HG03060 (cell line): ENCODE measurements around the gene SCFD2.
"Not testable (repeated sequence)": the region's sequence is repeated elsewhere in the genome, so short reads cannot be mapped to it uniquely, and the experiment has no call there.

ENCODE experiments used
- ATAC-seq: cut with Tn5 transposase; IDR thresholded peaks from one replicate; pipeline ENCODE4 v1.9.1; 2021; ENCODE audit warnings: low read depth, moderate number of reproducible peaks; ENCODE audit not compliant: unreplicated experiment

SCFD2 gene

DNA sequence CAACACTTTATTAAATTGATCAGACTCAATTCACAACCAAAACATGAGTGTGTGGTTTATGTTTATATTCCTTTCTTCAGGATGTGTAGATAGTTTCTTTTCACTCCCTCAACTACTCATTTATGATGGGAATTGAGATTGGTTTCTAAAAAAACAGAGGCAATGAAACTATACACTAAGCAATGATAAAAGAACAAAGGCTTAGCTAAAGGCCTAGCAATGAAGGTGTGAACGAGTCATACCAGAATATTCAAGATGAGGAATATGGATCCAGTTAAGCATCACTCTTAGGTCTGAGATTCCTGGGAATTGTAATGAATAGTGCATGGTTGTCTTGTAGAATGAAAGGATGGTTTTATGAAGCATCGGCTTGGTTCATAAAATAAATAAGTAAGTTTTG, 521.3 kb downstream of the SCFD2 start:
- no peak for ATAC-seq

DNA sequence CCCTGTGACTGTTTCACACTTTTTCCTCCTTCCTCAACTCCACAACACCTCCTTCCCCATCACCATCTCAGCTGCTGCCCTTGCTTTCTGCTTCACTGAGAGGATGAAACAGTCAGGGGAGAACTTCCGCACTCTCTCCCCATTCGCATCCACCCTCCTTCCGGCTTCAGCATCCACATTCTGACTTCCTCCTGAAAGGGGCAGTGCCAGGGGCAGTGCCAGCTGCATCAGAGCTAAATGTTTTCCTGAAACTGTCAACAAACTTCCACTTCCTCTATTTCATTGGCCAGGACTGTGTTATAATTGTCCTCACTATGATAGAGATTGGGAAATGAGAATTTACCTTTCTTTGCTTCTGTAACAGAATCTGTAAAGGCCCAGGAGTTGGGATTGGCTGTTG, 521.9 kb downstream of the SCFD2 start:
- ATAC-seq: no peak

DNA sequence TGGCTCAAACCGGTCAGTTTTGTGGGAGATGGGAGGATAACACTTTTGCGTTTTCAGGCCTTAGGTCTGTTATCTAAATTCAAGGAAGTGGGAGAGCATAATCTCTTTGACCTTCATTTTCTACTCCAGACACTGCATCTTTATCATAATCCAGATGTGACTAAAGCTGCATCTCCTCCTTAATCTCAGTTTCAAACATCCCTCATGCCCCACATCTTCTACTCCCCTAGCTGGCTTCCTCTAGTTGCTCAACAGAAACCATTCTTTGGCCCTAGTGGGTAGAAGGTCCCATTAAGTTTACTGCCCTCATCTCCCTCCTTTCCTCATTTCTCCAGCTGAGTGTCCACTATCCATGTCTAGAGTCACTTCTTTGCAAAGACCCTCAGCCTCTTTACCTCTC, 522.5 kb downstream of the SCFD2 start:
- ATAC-seq: no peak

DNA sequence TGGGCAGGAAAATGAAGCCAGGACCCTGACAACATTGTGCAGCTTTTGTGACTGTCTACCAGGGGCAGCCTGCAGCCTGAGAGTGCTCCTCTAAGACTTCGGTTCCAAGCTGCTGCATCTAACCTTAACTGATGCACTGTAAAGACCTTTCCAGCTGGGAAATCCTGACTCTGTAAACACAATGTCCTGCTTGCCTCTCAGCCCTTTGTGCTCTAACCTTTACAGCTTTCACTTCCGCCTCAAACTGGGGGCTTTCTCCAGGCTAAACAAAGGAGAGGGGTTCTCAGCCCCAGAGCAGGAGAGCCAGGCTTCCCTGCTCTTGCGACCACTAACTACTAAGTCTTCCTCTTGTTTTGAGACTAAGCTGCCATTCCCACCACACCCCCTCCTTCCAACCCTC, 523.1 kb downstream of the SCFD2 start:
- no peak for ATAC-seq

DNA sequence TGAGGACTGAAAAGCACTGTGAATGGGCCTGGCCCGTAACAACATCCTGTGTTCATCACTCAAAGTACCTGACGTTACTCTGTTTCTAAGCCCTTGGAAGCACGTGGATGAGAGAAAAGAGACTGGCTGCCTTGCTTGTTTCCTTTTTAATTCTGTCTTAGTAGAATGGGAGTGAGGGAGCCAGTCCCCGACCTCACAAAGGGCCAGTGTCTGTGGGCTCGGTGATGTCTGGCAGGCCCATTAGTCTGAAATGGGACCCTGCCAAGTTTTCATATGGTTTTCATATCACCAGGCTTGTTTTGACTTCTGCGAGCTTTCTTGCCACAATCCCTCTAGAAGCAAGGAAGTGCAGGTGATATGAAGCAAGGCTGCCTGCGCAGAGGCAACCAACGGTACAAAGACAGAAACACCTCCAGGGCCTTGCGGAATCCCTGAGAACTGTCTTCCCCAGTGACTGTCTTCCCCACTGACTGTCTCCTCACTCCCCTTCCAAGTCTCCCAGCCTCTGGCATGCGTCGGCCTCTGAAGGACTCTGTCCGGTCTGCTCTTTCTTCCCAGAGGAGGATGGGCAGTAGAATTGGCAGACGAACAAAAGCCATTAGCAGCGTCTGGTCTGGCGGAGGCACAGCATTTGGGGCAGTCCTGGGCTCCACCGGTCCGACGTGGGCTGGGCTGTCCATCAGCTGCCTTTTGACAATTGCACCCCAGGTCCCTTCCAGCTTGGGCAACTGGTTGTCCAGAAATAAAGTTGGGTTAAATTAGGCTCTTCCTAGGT, 524.0 kb downstream of the SCFD2 start:
- ATAC-seq: no peak

DNA sequence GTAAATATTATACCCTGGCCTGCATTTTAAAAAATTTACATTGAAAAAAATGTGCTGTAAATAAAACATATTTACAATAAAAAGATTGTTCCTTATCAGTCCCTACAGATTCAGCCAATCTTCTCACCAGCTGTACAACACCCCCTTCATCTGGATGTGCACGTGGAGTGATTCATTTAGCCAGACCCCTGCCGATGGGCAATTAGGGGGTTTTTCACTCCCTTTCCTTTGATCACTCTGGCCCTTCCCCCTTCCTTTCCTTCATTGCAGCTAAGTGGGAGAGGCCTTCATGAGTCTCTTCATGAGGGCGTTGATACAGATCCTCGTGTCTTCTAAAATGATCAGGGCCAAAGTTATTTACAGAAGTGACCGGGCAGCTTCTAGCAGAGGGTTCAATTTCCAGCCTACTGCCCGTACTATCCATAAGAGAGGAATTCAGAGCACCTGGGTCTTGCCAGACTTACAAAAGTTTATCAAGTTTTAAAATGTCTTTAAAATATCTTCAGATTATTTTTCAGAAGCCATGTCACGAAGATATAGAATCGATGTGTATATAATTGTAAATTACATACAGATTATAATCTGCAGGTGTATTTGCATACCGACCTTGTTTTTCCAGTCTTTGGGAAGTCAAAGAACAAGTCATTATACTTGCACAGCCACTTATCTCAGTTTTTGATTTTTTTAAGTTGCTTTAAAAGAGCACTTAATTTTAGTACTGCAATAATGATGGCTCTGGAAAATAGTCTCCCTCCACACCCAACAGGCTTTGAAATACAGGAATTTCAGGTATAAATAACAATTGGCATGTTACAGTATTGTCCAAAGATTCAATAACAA, 525.1 kb downstream of the SCFD2 start:
- ATAC-seq: no peak

DNA sequence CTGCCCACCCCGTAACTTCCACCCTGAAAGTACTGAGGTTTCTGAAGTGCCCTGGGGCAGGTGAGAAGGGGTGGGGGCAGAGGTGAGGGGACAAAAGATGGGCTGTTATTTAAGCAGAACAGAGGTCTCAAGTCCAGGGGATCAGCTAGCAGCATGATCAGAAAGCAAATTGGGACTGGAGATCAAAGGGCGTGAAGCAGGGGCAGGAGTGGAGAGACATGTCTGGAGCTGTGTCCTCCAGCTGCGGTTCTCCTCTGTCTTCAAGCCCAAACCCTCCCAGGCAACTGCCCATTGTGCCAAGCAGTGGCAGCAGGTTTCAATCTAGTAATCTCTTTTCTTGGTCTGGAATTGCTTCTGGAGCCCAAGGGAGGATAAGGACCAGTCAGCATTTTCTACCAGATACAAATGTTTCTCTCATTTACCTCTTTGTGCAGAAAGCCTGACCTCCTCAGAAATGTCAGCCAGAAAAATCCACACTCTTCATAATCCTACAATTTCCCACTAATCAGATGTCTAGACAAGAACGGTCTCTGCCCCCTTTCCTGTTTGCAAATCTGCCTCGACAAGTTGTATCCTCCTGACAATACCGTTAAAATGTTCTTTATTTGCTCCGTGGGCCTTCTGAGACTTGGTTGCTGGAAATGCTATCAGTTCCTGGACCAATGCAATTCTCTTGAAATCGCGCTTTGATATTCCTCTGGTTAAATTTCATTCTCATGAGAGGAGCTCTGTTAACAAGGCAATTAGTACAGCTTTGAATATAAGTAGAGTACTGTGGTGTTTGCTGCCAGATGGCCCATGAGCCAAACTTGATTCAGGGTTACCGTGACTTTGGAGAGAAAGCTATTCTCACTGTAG, 526.9 kb downstream of the SCFD2 start:
- ATAC-seq: no peak

DNA sequence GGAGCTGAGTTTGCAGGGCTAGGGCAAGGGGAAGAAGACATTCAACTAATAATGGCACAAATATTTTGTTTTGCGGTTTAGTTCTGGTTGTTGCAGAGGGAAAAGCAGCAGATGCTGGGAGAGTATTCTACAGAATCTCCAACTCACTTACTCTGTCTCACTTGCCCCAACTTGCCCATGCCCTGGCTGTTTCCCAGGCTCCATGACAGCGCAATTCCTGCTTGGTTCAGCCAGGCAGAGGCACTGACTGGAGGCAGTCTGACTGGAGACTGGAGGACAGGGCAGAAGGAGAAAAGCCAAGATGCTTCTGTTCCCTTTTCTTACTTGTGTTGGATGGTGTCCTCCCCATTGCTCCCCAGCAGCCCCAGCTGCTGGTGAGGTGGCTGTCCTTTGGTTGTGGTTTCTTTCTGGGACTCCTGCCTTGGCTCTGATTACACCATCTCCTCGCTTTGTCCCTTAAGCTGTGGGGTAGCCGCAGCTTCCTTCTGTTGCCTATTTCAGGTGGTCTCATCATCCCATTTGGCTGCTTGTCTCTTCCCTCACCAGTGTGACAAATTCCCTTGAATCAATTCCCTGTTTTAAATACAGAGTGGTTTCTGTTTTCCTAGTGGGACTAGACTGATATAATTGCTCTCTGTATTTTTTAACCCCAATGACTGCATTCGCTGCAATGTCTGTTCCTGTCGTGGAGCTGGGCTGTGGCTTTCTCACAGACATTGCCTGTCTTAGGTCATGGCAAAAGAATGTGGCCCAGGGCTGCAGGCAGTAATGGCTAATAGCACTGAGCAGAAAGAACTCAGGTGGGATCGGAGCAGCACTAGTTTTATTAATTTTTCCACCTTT, 527.9 kb downstream of the SCFD2 start:
- no peak for ATAC-seq

DNA sequence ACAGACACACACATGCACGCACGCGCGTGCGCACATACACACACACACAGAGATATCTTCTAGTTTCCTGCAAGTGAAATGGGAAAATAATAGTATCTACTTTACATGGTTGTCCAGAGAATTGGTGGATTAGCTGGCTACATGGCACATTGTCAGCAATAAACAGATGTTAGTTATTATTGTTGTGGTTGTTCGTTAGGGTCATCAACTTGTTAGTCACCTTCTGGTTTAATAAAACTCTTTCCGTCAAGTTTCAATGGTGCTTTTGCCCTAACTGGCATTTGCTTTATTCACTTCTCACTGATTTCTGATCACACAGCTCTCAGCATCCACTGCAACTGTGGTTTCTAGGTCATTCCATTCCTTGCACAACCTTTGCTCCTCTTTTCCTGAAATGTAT, 529.2 kb downstream of the SCFD2 start:
- no peak for ATAC-seq

DNA sequence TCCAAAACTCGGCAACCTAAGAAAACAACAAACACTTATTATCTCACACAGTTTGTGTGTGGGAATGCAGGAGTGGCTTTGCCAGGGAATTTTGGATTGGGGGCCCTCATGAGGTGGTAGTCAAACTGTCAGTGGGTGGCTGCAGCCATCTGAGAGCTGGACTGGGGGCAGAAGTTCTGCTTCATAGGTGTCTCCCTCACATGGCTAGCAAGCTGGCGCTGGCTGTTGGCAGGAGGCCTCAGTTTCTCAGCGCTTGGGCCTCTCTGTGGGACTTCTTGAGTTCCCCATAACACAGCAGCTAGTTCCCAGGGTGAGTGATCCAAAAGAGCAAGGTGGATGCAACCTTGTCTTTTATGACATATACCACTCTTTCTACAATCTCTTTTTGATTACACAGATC, 529.7 kb downstream of the SCFD2 start:
- ATAC-seq: no peak

DNA sequence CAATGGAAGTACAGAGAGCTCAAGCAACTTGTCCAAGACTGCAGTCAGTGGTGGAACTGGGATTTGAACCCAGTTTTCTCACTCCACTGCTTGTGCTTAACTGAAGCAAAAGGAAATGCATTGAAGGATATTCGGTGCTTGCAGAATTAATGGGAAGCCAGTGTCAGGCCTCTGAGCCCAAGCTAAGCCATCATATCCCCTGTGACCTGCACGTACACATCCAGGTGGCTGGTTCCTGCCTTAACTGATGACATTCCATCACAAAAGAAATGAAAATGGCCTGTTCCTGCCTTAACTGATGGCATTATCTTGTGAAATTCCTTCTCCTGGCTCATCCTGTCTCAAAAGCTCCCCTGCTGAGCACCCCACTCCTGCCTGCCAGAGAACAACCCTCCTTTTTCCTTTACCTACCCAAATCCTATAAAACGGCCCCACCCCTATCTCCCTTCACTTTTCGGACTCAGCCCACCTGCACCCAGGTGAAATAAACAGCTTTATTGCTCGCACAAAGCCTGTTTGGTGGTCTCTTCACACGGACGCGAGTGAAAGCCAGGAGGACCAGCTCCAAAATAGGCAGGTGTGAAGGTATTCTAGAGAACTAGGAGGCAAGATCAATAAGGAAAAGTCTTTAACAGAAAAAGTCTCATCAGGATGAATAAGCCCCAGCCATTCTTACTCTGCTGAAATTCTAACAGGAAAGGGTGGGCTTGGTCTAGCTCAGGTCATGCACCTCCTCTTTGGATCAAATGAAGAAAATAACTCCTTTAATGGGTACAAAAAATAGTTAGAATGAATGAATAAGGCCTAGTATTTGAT, 531.0 kb downstream of the SCFD2 start:
- not testable (repeated sequence) for ATAC-seq

DNA sequence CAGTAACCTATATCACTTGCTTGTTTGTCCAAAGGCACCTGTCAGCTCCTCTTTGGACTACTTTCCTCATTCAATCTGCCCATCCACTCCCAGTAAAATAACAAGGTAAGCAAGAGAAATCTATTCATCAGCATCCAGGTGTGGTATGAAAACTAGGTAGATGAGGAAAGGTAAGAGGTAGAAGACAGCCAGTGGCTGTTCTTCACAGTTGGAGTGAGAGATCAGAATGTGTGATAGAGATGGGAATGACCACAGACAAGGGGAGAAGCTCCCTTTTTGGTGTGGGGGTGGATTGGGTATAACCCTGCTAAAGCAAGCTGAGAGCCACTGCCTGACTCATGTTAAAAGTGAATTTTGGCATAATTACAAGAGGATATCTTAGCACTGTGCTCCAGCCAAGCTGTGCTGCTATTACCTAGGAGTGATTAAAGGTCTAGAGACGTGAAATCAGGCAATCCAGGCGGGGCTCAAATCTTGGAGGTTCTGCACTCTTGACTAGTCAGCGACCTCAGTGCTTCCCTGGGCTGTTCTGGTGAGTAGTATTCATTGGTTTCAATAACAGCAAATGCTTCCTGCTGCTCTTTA, 531.8 kb downstream of the SCFD2 start:
- no peak for ATAC-seq

DNA sequence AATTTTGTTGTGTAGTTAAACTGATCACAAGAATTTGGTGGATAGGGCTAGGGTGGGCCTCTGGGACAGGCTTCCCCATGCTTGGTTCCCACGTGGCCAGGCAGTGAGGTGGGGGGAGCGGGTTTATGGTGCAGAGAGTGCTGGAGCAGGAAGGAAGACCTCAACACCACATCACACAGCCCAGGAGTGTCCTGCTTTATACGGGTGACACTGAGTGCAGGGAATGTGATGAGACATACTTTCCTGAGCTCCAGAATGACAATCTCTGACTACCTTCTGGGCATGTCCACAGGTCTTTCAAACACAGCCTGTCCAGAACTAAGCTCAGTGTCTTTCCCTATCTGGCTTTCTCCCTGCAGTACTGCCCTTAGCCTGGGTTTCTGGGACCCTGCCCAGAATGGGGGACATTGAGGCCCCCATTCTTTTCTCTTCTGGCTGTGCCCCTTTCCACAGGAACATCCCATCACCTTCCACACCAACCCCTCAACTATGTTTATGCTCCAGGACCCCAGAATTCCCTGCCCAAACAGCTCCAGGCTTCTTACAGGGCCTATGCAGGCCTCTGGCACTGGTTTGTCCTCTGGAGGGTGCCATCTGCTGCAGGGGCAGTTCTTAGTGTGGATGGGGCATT, 540.3 kb downstream of the SCFD2 start:
- no peak for ATAC-seq

DNA sequence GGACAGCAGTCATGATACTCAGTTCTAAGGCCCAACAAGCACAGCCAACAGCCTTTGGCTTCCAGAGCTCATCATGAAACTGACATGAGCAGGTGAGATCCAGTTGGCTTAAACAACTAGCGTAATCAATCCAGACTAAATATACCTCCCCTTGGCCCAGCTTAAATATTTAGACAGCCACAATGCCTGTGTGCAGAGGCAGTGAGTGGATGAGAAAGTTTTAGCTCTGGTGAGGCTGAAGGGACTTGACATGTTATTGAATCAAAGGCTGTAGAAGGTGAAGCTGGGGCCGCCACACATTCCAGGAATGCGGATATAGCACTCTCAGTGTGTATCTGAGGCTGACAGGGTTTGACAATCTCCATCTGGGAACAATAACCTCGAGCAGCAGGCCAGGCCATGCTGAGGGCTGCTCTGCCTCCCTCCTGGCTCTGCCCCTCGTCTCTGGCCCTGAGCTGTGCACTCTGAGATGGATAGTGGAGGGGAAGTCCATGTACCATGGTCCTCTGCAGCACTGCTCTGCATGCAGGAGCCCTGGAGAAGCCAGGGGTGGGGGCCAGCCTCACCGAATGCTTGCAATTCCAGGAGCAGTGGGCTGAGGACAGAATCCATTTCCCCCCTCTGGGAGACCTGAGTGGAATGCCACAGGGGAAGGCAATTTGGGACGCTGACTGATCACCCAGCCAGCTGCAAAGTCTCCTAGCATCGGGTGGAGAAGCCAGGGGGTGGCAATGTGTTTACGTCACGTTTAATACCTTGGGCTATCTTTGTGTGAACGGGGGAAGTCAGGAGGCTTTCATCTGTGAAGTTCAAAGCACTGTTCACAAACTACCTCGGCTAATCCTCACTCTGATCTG, 541.0 kb downstream of the SCFD2 start:
- no peak for ATAC-seq

DNA sequence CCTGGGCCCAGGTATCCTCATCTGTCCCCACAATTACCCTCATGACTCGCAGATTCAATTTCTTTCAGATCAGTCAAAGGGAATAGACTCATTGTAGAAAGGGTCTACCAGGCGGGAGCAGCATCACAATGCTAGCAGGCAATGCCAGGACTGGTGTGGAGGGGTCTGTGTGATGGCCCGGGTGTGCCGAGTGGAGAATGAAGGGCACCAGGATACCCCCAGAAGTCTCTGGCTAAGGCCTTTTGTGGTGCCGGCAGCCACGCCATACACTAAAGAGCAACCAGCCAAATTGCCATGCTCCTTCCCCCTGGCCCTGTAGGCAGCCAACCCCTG, 541.6 kb downstream of the SCFD2 start:
- no peak for ATAC-seq

DNA sequence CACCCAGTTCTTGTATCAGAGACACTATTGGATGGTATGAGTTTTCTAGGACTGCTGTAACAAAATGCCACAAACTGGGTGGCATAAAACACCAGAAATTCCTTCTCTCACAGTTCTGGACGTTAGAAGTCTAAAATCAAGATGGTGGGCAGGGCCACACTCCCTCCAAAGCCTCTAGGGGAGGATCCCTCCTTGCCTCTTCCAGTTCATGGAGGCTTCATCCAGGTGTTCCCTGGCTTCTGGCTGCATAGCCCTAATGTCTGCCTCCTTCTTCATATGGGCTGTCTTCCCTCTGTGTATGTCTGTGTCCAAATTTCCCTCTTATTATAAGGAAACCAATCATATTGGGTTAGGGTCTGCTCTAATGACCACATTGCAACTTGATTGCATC, 542.2 kb downstream of the SCFD2 start:
- no peak for ATAC-seq
